Thyroid gland (tissue), 4 donors: ENCODE measurements around the gene NUSAP1.

ENCODE experiments used
- POLR2A ChIP-seq, 2 donors: fragments of 450-650 bp; IDR thresholded peaks; one replicate each; pipeline ENCODE4 v1.6.1; 2017; ENCODE audit warnings: antibody characterized with exemption in 2 of 2, mild to moderate bottlenecking in 2 of 2, moderate library complexity in 1 of 2
- TF ChIP-seq, protein P1 (sequence below), 6 experiments: fragments of 200-600 bp in 3 of 6; fragments of 450-650 bp in 3 of 6; sonication (generic) in 3 of 6; IDR thresholded peaks; one replicate each; pipeline ENCODE4 v1.5.1; 2016 to 2019; ENCODE audit warnings: antibody characterized with exemption in 6 of 6, mild to moderate bottlenecking in 2 of 6, inconsistent platforms in 1 of 6, moderate library complexity in 1 of 6

DNA sequence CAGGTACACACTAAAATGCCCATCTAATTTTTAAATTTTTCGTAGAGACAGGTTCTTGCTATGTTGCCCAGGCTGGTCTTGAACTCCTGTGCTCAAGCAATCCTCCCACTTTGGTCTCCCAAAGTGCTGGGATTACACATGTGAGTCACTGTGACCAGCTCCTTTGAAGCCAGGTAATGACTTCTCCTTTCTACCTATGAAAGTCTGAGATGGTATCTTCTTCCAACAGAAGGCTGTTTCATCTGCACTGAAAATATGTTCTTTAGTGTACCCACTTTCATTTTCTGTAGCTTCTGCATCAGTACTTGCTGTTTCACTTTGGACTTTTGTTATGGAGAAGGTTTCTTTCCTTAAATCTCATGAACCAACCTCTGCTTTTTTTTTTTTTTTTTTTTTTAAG is 9.1 kb upstream of the NUSAP1 start:
- TF ChIP-seq, protein P1, sequence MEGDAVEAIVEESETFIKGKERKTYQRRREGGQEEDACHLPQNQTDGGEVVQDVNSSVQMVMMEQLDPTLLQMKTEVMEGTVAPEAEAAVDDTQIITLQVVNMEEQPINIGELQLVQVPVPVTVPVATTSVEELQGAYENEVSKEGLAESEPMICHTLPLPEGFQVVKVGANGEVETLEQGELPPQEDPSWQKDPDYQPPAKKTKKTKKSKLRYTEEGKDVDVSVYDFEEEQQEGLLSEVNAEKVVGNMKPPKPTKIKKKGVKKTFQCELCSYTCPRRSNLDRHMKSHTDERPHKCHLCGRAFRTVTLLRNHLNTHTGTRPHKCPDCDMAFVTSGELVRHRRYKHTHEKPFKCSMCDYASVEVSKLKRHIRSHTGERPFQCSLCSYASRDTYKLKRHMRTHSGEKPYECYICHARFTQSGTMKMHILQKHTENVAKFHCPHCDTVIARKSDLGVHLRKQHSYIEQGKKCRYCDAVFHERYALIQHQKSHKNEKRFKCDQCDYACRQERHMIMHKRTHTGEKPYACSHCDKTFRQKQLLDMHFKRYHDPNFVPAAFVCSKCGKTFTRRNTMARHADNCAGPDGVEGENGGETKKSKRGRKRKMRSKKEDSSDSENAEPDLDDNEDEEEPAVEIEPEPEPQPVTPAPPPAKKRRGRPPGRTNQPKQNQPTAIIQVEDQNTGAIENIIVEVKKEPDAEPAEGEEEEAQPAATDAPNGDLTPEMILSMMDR (IDR thresholded peaks at IDR 0.05), result no peak
- TF ChIP-seq POLR2A (IDR thresholded peaks at IDR 0.05), result no peak
